Lung (tissue), 12 donors: Measurements from ENCODE around the gene BDP1. TPM values are rescaled to one million over a fixed set of nuclear protein-coding genes. Genes with fewer than 3 reads are reported as not detected.
A peak's percentile ranks its signal among the peaks of the same experiment; 100 is the strongest.
"Not testable (repeated sequence)": the region's sequence is repeated elsewhere in the genome, so short reads cannot be mapped to it uniquely, and the experiment has no call there.

Experiments used
- ATAC-seq: fragments of 200-7000 bp; cut with Tn5 transposase; one replicate; pipeline ENCODE4 v1.9.1; 2020; ENCODE audit warnings: moderate number of reproducible peaks; ENCODE audit not compliant: insufficient read depth, low FRiP score
- DNase-seq, 3 donors: peaks; one replicate each; pipeline ENCODE4 v3.0.0-alpha.2; 2013 to 2017
- H3K27ac ChIP-seq, 2 donors: one replicate each; pipeline ENCODE4 v1.5.1; 2013; ENCODE audit warnings: mild to moderate bottlenecking in 2 of 2, moderate library complexity in 2 of 2, control low read depth in 1 of 2, inconsistent platforms in 1 of 2, low read depth in 1 of 2, low read length in 1 of 2
- H3K27me3 ChIP-seq, 3 donors: one replicate each; pipeline ENCODE4 v1.5.1; 2013; ENCODE audit warnings: low read length in 2 of 3; ENCODE audit not compliant: control insufficient read depth in 3 of 3, insufficient read depth in 3 of 3
- H3K36me3 ChIP-seq, 4 donors: one replicate each; pipeline ENCODE4 v1.5.1; 2013; ENCODE audit warnings: low read length in 4 of 4, mild to moderate bottlenecking in 1 of 4, moderate library complexity in 1 of 4; ENCODE audit not compliant: control insufficient read depth in 4 of 4, insufficient read depth in 4 of 4
- H3K4me1 ChIP-seq, 5 donors: one replicate each; pipeline ENCODE4 v1.5.1; 2013; ENCODE audit warnings: low read length in 5 of 5, mild to moderate bottlenecking in 2 of 5, moderate library complexity in 1 of 5; ENCODE audit not compliant: control insufficient read depth in 5 of 5, insufficient read depth in 5 of 5
- H3K4me3 ChIP-seq: one replicate; pipeline ENCODE4 v1.5.1; 2013; ENCODE audit warnings: mild to moderate bottlenecking, control low read depth, moderate library complexity
- H3K9ac ChIP-seq, 2 donors: one replicate each; pipeline ENCODE4 v1.5.1; 2013; ENCODE audit warnings: low read length in 2 of 2, control low read depth in 1 of 2; ENCODE audit not compliant: insufficient read depth in 1 of 2
- H3K9me3 ChIP-seq, 4 donors: one replicate each; pipeline ENCODE4 v1.5.1; 2013; ENCODE audit warnings: low read length in 3 of 4, mild to moderate bottlenecking in 1 of 4, moderate library complexity in 1 of 4; ENCODE audit not compliant: control insufficient read depth in 4 of 4, insufficient read depth in 3 of 4
- WGBS, 2 donors: extraction: QIAGEN DNeasy Blood & Tissue Kit; methylation state at CpG; one replicate each; pipeline ENCODE4 v1.1.7; 2013; 5-methylcytosine and 5-hydroxymethylcytosine counted together
- polyA plus RNA-seq, 2 donors: library from polyadenylated mRNA; stranded (reverse); fragments of 200-250 nt; gene quantifications; one replicate each; pipeline ENCODE4 v1.2.1, GENCODE V29; 2013
- total RNA-seq, 2 donors: library from RNA; depleted of rRNA in 1 of 2; stranded (reverse); fragments of >200 nt in 1 of 2; gene quantifications; one replicate each; pipeline ENCODE4 v1.2.1, GENCODE V29; 2014 to 2021
- TF ChIP-seq, protein P1 (sequence below): IDR thresholded peaks from 2 replicates; pipeline ENCODE4 v1.5.1; 2012; ENCODE audit warnings: mild to moderate bottlenecking; ENCODE audit errors: control extremely low read depth, extremely low read depth
- donor health status: control.
- donor health status: control.
- donor health status: Bipolar disorder and iron deficiency.
- donor health status: healthy.
- donor health status: DM: yes; HTN: yes; CAD: no.

The BDP1 gene
- total and polyA plus RNA-seq, 4 donors, result 7.8 to 59.1 (median 18.1) TPM

- WGBS, 2 donors, result 71 to 84% methylated on average over 7 of the region's 7 CpGs
- ATAC-seq, result no peak
- H3K4me3 ChIP-seq, result no peak overlapping the region
Measured at GRCh38 chr5:71573591-71573990, 118.1 kb downstream of the BDP1 start.

GRCh38 chr5:71575588-71575987, 120.1 kb downstream of the BDP1 start:
- WGBS, 2 donors, result 94 to 95% methylated on average over 4 of the region's 4 CpGs
- ATAC-seq, H3K9ac ChIP-seq, H3K36me3 ChIP-seq, H3K4me3 ChIP-seq, H3K9me3 ChIP-seq, H3K27me3 ChIP-seq, DNase-seq, H3K4me1 ChIP-seq, H3K27ac ChIP-seq: not testable (repeated sequence)

More at GRCh38 chr5:71573591-71573990, 118.1 kb downstream of the BDP1 start:
- H3K27me3 ChIP-seq, result no peaks in the 10 kb centered on the region
- DNase-seq, result peak in 2 of 3 donors; percentile 22 to 50
- H3K27ac ChIP-seq, result no peak overlapping the region
- TF ChIP-seq, protein P1, sequence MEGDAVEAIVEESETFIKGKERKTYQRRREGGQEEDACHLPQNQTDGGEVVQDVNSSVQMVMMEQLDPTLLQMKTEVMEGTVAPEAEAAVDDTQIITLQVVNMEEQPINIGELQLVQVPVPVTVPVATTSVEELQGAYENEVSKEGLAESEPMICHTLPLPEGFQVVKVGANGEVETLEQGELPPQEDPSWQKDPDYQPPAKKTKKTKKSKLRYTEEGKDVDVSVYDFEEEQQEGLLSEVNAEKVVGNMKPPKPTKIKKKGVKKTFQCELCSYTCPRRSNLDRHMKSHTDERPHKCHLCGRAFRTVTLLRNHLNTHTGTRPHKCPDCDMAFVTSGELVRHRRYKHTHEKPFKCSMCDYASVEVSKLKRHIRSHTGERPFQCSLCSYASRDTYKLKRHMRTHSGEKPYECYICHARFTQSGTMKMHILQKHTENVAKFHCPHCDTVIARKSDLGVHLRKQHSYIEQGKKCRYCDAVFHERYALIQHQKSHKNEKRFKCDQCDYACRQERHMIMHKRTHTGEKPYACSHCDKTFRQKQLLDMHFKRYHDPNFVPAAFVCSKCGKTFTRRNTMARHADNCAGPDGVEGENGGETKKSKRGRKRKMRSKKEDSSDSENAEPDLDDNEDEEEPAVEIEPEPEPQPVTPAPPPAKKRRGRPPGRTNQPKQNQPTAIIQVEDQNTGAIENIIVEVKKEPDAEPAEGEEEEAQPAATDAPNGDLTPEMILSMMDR, result no peak
- no peak overlapping the region for H3K9ac ChIP-seq
- H3K4me1 ChIP-seq, result peaks cover 0 to 2% (median 0%) of the 10 kb centered on the region in 5 donors
- no peaks in the 10 kb centered on the region for H3K9me3 ChIP-seq
- H3K36me3 ChIP-seq, result peaks cover 0 to under 1% (median 0%) of the 10 kb centered on the region in 4 donors

- H3K27me3 ChIP-seq, result no peaks in the 10 kb centered on the region
- no peak overlapping the region for H3K4me3 ChIP-seq
- TF ChIP-seq, protein P1, result no peak
- no peak overlapping the region for H3K9ac ChIP-seq
- peaks cover 0 to 2% (median 0%) of the 10 kb centered on the region in 5 donors for H3K4me1 ChIP-seq
- DNase-seq (no peak), ATAC-seq (no peak)
- no peak overlapping the region for H3K27ac ChIP-seq
- 96 to 99% methylated on average over 3 of the region's 3 CpGs for WGBS, 2 donors
- no peaks in the 10 kb centered on the region for H3K36me3 ChIP-seq
- H3K9me3 ChIP-seq, result no peaks in the 10 kb centered on the region
Measured at GRCh38 chr5:71576241-71576640, 120.8 kb downstream of the BDP1 start.

DNA sequence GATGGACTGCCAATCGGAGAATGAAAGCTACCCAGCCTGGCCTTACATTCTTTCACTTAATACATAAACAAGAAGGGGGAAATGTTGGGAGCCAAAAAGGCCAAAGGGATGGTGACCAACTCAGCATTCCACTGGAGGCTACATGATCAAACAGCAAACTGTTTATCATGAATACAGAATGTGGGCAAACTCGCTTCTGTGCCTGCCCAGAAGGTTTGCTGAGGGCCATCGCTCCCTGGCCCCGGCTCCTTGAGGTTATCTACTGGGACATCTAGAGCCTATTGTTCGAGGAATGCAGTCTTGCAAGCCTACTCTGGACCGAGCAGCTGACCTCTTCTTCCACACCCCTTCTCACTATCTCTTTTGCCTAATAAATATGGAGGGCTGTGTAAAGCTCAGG, 122.4 kb downstream of the BDP1 start:
- not testable (repeated sequence) for H3K36me3 ChIP-seq, ATAC-seq, H3K27ac ChIP-seq, H3K4me1 ChIP-seq, DNase-seq, H3K4me3 ChIP-seq, H3K9ac ChIP-seq, H3K27me3 ChIP-seq, H3K9me3 ChIP-seq
- 80 to 93% methylated on average over 6 of the region's 6 CpGs for WGBS, 2 donors
